OCI-LY7 (cell line): ENCODE measurements around the gene XK. TPM values are rescaled to one million over a fixed set of nuclear protein-coding genes. Genes with fewer than 3 reads are reported as not detected.

Experiments
- BruUV-seq: library from RNA; stranded (reverse); fragments of 400-500 nt; replicated peaks from 2 replicates; lab custom pipeline; 2021; lab: Mats Ljungman, UMichigan
- CTCF ChIA-PET: fragments of 300-600 bp; sonication (Branson Sonifier 250); formaldehyde crosslinking; loops from one replicate; lab custom pipeline; 2022; ENCODE audit warnings: antibody characterized with exemption; ENCODE audit not compliant: unreplicated experiment; lab: Charles Lee
- POLR2A ChIA-PET: fragments of 300-600 bp; sonication (Branson Sonifier 250); formaldehyde crosslinking; loops from one replicate; lab custom pipeline; 2022; ENCODE audit warnings: antibody characterized with exemption; lab: Charles Lee
- DNase-seq: peaks from one replicate; pipeline ENCODE4 v3.0.0-alpha.2; 2015; ENCODE audit warnings: low spot score
- H2AFZ ChIP-seq: fragments of 200-600 bp; sonication (generic), shearing (Covaris generic); 2 replicates; pipeline ENCODE4 v1.6.1; 2014; ENCODE audit warnings: mild to moderate bottlenecking, antibody characterized with exemption, low read length, moderate library complexity
- H3K27ac ChIP-seq: fragments of 200-600 bp; sonication (generic); 2 replicates; pipeline ENCODE4 v1.5.1; 2014; ENCODE audit warnings: mixed run types, low read depth, mild to moderate bottlenecking, moderate library complexity, low read length, inconsistent platforms; ENCODE audit not compliant: poor library complexity, severe bottlenecking
- H3K36me3 ChIP-seq: fragments of 200-600 bp; sonication (generic); 2 replicates; pipeline ENCODE4 v1.6.1; 2014; ENCODE audit warnings: mild to moderate bottlenecking, antibody characterized with exemption, low read length, moderate library complexity, mixed read lengths; ENCODE audit not compliant: insufficient read depth
- H3K4me1 ChIP-seq: fragments of 200-600 bp; sonication (generic); 2 replicates; pipeline ENCODE4 v1.5.1; 2014; ENCODE audit warnings: mild to moderate bottlenecking, low read length; ENCODE audit not compliant: insufficient read depth, poor library complexity, severe bottlenecking
- H3K4me2 ChIP-seq: fragments of 200-600 bp; sonication (generic); 2 replicates; pipeline ENCODE4 v1.6.1; 2014; ENCODE audit warnings: mild to moderate bottlenecking, low read length
- H3K4me3 ChIP-seq: fragments of 200-600 bp; sonication (generic); 2 replicates; pipeline ENCODE4 v1.5.1; 2014; ENCODE audit warnings: mild to moderate bottlenecking, low read depth, low read length; ENCODE audit not compliant: poor library complexity, severe bottlenecking
- H3K79me2 ChIP-seq: fragments of 200-600 bp; sonication (generic); 2 replicates; pipeline ENCODE4 v1.6.1; 2016; ENCODE audit warnings: low read depth, mild to moderate bottlenecking, low read length, moderate library complexity, mixed read lengths; ENCODE audit not compliant: insufficient read depth
- H3K9me2 ChIP-seq: fragments of 200-600 bp; sonication (generic); 2 replicates; pipeline ENCODE4 v1.6.1; 2016; ENCODE audit warnings: mild to moderate bottlenecking, low read length, mixed read lengths; ENCODE audit not compliant: insufficient read depth
- H3K9me3 ChIP-seq: fragments of 200-600 bp; sonication (generic); 2 replicates; pipeline ENCODE4 v1.6.1; 2014; ENCODE audit warnings: mild to moderate bottlenecking, mixed run types, low read length, mixed read lengths
- H4K20me1 ChIP-seq: fragments of 200-600 bp; sonication (generic); 2 replicates; pipeline ENCODE4 v1.6.1; 2014; ENCODE audit warnings: mild to moderate bottlenecking, antibody characterized with exemption, low read length, moderate library complexity, mixed read lengths; ENCODE audit not compliant: insufficient read depth
- CTCF ChIP-seq: fragments of 200-600 bp; sonication (generic); conservative IDR thresholded peaks from 2 replicates; pipeline ENCODE4 v1.5.1; 2014; ENCODE audit warnings: mild to moderate bottlenecking, antibody characterized with exemption, low read length, moderate library complexity, mixed read lengths
- EZH2phosphoT487 ChIP-seq: fragments of 200-600 bp; sonication (generic); IDR thresholded peaks from 2 replicates; pipeline ENCODE4 v1.6.1; 2018; ENCODE audit warnings: low read depth, borderline replicate concordance, mild to moderate bottlenecking, mixed run types, antibody characterized with exemption, low read length, moderate library complexity, mixed read lengths
- intact Hi-C: fragments of 100-400 bp; cut with micrococcal nuclease; formaldehyde crosslinking; loops from one replicate; pipeline ENCODE4 v1.10.0; 2022; ENCODE audit not compliant: unreplicated experiment
- total RNA-seq, 2 experiments: library from RNA; depleted of rRNA in 1 of 2; stranded (reverse); fragments of >200 nt in 1 of 2; shearing (Covaris generic) in 1 of 2; gene quantifications; 2 replicates each; pipeline ENCODE4 v1.2.3, GENCODE V29; 2014 to 2022

Gene XK
- total RNA-seq, 2 experiments from 2014 or later = 0.70 TPM; not detected in 1

- peak overlapping the region; percentile 80 for H3K4me2 ChIP-seq
- no peaks in the 10 kb centered on the region; the same call in 1 of the 2 replicates for H3K36me3 ChIP-seq
- H2AFZ ChIP-seq = peak overlapping the region; percentile 75; the same call in 1 of the 2 replicates
- H3K9me3 ChIP-seq = peaks cover 10% of the 10 kb centered on the region; the same call in 1 of the 2 replicates
- ChIA-PET POLR2A (interaction anchor here (0.6 to 7.1 kb wide), 8 partner anchors 9 to 248 kb away, joined by 3 to 85 read pairs (median 8); partner anchors contain the start of gene CYBB), CTCF (interaction anchor here (0.9 to 1.6 kb wide), 2 partner anchors 34 to 70 kb away, joined by 3 to 7 read pairs; no protein-coding TSS in a partner anchor)
- DNase-seq = no peak
- no peaks in the 10 kb centered on the region for H3K9me2 ChIP-seq
- H3K4me1 ChIP-seq = peaks cover 57% of the 10 kb centered on the region
- H3K79me2 ChIP-seq = no peaks in the 10 kb centered on the region
- H3K27ac ChIP-seq = peak overlapping the region; percentile 100
- no TSS peak for BruUV-seq
- intact Hi-C loops = no loop called here
- TF ChIP-seq CTCF = no peak
- no peak for TF ChIP-seq EZH2phosphoT487
- H3K4me3 ChIP-seq = peak overlapping the region; percentile 8
- H4K20me1 ChIP-seq = no peaks in the 10 kb centered on the region
Observed at GRCh38 chrX:37753384-37753783, 67.8 kb downstream of the XK start.

GRCh38 chrX:37754516-37754915 lies 68.9 kb downstream of the XK start:
- POLR2A ChIA-PET = interaction anchor here (0.5 to 7.1 kb wide), 7 partner anchors 7 to 423 kb away, joined by 3 to 85 read pairs (median 3); partner anchors contain the start of gene CYBB

More at GRCh38 chrX:37754516-37754915, 68.9 kb downstream of the XK start:
- Histone ChIP-seq H4K20me1 (no peaks in the 10 kb centered on the region), H3K4me1 (peaks cover 68% of the 10 kb centered on the region), H3K79me2 (no peaks in the 10 kb centered on the region), H3K9me3 (peaks cover 10% of the 10 kb centered on the region; the same call in 1 of the 2 replicates), H3K9me2 (no peaks in the 10 kb centered on the region), H3K4me3 (peak overlapping the region; percentile 46), H3K36me3 (no peaks in the 10 kb centered on the region; the same call in 1 of the 2 replicates), H3K27ac (peak overlapping the region; percentile 100), H2AFZ (peak overlapping the region; percentile 34; the same call in 1 of the 2 replicates), H3K4me2 (peak overlapping the region; percentile 80)
- DNase-seq = no peak
- TF ChIP-seq CTCF (no peak), EZH2phosphoT487 (no peak)
- no TSS peak for BruUV-seq
- CTCF ChIA-PET = interaction anchor here (1.6 kb wide), 1 partner anchor 69 kb away, joined by 7 read pairs; no protein-coding TSS in a partner anchor
- intact Hi-C loops = no loop called here
